ENCODE results near the gene FTHL17.
A peak's percentile ranks its signal among the peaks of the same experiment; 100 is the strongest.

Gene FTHL17

GRCh38 chrX:31053621-31054020 lies 18.2 kb downstream of the FTHL17 start:
- no peak for TF ChIP-seq CTCF (IDR thresholded peaks at IDR 0.05; ENCODE audit: extremely low read depth, missing control alignments)
- DNase-seq (ENCODE audit: low spot score) = no peak

GRCh38 chrX:31039327-31039711 lies 32.5 kb downstream of the FTHL17 start:
- TF ChIP-seq CTCF (IDR thresholded peaks at IDR 0.05; ENCODE audit: extremely low read depth, missing control alignments) = no peak
- no peak for DNase-seq (ENCODE audit: low spot score)

GRCh38 chrX:31038575-31039326 lies 33.1 kb downstream of the FTHL17 start:
- DNase-seq (ENCODE audit: low spot score) = peak; percentile 14
- peak; percentile 48 for TF ChIP-seq CTCF (IDR thresholded peaks at IDR 0.05; ENCODE audit: extremely low read depth, missing control alignments)

- no peak for TF ChIP-seq CTCF (IDR thresholded peaks at IDR 0.05; ENCODE audit: extremely low read depth, missing control alignments)
- DNase-seq (ENCODE audit: low spot score) = peak; percentile 23
Observed at GRCh38 chrX:31036895-31037294, 34.9 kb downstream of the FTHL17 start.

GRCh38 chrX:31027351-31027750 lies 44.5 kb downstream of the FTHL17 start:
- DNase-seq (ENCODE audit: low spot score) = no peak
- TF ChIP-seq CTCF (IDR thresholded peaks at IDR 0.05; ENCODE audit: extremely low read depth, missing control alignments) = no peak

- TF ChIP-seq CTCF (IDR thresholded peaks at IDR 0.05; ENCODE audit: extremely low read depth, missing control alignments) = no peak
- no peak for DNase-seq (ENCODE audit: low spot score)
Observed at GRCh38 chrX:31024866-31025265, 47.0 kb downstream of the FTHL17 start.

- no peak for TF ChIP-seq CTCF (IDR thresholded peaks at IDR 0.05; ENCODE audit: extremely low read depth, missing control alignments)
- no peak for DNase-seq (ENCODE audit: low spot score)
Observed at GRCh38 chrX:31021537-31021936, 50.3 kb downstream of the FTHL17 start.

Measured in GM20000 (cell line).